DMS53 treated with DMSO at 0.1 percent for 48 hours (cell line): Measurements from ENCODE around the gene IL36B.
A peak's percentile ranks its signal among the peaks of the same experiment; 100 is the strongest.
"Not testable (repeated sequence)": the region's sequence is repeated elsewhere in the genome, so short reads cannot be mapped to it uniquely, and the experiment has no call there.

Source experiments
- DNase-seq: peaks from one replicate; lab custom pipeline; 2025; ENCODE audit not compliant: unreplicated experiment; lab: John Stamatoyannopoulos, UW

IL36B gene

DNA sequence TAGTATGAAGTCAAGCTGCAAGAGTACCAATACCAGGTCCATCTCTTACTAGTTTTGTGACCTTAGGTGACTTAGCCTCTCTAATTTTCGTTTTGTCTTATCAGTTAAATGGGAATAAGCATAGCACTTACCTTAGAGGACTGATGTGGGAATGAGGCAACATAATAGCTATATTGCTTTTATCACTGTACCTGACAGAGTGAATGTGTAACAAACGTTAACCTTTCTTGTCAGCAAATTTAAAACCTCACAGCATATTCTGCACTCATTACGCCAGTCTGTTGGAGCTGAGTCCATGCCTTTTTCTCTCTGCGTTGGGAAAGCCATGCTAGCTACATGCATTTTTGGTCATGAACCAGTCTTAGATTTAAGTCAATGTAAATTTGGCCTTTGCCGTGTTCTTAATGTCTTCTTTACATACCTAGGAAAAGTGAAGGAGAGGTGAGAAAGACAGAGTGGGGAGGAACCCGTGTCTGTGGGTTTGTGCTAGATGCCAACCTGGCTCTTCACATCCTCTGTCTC is at the start of gene IL36B:
TSS of gene IL36B (minus strand) at position 472 of the 522 bp plus-strand sequence.
- no peak for DNase-seq

DNA sequence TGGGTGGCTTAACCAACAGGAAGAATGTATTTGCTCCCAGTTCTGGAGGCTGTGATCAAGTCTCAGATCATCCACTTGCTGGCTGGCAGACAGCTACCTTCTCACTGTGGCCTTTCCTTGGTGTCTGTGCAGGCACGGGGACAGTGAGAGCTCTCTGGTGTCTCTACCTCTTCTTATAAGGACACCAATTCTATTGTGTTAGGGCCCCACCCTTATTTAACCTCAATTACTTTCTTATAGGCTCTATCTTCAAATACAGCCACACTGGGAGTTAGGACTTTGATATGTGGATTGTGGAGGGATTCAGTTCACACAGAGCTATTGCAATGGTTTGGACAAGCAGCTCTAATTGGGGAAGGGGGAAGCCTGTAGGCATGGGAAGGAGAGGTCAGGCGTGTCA is 49.5 kb upstream of the IL36B start:
- DNase-seq, result no peak

DNA sequence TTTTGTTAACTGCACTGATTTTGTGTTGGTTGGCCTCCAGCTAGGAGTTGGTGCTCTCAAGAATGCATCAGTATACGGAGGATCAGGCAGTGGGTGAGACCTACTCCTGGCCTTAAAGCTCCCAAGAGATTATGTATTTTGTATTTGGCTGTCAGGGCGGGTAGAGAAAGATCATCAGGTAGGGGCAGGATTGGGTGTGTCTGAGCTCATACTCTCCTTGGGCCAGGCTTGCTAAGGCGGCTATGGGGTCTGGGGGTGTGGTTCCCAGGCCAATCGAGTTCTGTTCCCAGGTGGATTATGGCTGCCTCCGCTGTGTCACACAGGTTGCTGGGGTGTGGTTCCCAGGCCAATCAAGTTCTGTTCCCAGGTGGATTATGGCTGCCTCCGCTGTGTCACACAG is 45.9 kb upstream of the IL36B start:
- no peak for DNase-seq

DNA sequence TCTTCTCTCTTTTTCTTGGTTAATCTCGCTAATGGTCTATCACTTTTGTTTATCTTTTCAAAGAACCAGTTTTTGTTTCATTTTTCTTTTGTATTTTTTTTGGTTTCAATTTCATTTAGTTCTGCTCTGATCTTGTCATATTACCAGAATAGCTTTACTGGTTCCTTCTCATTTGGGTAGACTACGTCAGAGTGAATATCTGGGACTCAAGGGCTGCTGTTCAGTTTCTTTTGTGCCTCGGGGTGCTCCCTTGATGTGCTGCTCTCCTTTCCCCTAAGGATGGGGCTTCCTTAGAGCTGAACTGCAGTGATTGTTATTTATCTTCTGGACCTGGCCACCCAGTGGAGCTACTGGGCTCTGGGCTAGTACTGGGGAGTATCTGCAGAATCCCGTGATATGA is 45.4 kb upstream of the IL36B start:
- DNase-seq, result no peak

DNA sequence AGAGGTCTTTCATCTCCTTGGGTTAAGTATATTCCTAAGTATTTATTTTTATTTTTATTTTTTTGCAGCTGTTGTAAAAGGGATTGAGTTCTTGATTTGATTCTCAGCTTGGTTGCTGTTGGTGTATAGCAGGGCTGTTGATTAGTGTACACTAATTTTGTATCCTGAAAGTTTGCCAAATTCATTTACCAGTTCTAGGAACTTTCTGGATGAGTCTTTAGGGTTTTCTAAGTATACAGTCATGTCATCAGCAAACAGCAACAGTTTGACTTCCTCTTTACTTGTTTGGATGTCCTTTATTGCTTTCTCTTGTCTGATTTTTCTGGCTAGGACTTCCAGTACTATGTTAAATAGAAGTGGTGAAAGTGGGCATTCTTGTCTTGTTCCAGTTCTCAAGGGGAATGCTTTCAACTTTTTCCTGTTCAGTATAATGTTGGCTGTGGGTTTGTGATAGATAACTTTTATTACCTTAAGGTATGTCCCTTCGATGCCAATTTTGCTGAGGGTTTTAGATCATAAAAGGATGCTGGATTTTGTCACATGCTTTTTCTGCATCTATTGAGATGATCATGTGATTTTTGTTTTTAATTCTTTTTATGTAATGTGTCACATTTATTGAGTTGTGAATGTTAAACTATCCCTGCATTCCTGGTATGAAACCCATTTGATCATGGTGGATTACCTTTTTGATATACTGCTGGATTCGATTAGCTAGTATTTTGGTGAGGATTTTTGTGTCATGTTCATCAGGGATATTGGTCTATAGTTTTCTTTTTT is 44.4 kb upstream of the IL36B start:
- DNase-seq, result not testable (repeated sequence)

DNA sequence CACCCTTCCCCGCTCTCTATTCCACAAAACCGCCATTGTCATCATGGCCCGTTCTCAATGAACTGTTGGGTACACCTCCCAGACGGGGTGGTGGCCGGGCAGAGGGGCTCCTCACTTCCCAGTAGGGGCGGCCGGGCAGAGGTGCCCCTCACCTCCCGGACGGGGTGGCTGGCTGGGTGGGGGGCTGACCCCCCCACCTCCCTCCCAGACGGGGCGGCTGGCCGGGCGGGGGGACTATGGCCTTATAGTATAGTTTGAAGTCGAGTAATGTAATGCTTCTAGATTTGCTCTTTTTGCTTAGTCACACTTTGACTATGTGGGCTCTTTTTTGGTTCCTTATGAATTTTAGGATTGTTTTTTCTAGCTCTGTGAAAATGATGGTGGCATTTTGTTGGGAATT is 43.6 kb upstream of the IL36B start:
- DNase-seq, result not testable (repeated sequence)

DNA sequence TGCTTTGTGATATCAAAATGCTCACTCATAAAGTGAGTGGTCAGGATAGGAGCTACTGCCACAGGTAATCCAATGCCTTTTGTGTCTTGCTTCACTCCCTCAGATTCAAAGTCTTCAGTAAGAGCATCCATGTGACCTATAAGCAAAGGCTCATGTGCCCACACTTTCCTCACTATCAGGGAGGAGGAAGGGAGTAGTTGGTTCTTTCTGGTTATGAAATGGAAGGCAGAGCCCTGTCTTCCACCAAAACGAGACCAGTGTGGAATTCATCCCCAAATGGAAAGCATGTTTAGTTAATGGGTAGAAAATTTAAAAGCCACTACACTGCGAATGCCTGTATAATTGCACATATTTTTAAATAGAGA is 40.9 kb upstream of the IL36B start:
- DNase-seq, result no peak

DNA sequence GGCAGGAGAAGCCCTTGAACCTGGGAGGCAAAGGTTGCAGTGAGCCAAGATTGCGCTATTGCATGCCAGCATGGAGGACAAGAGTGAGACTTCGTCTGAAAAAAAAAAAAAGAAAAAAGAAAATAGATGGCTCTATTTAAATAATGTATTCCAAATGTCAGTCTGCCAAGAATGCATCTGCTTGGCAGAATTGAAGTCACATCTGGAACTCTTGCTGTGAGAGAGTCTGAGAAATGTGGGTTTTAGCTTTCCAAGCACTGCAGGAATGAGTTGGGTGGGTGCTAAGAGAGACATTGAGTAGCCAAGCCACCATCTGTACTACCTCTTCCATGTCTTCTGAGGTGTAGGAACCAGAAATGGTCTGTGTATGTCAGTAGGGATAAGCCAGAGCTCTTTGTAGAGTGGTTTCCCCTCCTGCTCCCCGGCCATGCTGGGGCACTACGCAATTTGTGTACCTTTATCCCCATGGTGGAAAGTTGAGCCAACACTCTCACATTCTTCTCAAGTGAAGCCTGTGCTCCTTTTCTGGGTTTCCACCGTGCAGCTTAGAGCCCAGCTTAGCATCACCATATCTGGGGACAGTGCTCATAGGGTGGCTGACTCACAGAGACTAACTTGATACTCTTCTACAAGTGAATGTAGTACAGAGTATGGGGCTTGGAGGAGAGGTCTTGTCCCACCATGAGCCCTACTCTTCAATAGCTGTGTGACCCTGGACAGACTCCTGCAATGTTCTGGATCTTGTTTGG is 40.4 kb upstream of the IL36B start:
- DNase-seq, result no peak

DNA sequence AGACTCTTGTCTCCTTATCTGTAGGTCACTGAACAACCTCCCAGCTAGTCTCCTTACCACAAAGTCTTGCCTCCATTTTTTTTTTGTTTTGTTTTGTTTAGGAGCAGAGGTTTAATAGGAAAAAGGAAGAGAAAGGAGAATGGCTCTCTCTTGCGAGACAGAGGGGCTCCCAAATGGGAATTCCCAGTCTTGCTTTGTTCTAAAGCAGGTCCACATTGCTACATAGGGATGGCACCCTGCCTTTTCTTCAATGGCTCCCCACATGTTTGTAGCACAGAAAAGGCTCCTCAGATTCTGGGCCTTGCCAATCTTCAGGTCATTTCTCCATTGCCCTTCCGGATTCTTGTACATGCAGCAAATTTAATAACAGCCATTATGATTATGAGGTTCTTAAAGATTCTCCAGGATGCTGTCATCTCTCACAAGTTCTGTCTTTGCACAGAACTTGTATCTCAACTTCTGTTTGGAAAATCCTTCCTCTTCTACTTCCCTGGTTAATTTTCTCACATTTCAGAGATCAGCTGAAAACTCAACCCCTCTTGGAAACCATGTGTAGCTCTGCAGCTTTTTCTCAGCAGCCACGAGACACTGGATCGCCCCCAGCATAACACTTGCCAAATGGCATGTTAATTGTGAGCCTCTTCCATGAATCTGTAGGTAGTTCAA is 38.7 kb upstream of the IL36B start:
- DNase-seq, result no peak

DNA sequence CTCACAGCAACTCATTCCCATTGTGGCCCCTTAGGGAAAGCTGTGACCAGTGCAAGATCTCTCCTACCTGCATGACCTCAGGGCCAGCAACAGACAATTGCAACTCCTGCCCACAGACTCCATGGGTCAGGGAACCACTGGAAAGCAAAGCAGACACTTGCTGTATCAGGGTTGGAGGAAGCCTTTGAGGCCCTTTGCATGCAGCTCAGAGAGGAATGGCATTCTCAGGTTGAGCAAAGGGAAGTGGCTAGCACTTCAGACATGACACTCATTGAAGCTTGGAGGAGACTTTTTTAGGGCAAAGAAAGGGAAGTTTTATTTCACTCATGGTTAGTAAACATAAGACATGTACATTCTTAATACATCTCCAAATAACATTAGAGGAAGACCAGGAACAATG is 37.2 kb upstream of the IL36B start:
- DNase-seq, result no peak

DNA sequence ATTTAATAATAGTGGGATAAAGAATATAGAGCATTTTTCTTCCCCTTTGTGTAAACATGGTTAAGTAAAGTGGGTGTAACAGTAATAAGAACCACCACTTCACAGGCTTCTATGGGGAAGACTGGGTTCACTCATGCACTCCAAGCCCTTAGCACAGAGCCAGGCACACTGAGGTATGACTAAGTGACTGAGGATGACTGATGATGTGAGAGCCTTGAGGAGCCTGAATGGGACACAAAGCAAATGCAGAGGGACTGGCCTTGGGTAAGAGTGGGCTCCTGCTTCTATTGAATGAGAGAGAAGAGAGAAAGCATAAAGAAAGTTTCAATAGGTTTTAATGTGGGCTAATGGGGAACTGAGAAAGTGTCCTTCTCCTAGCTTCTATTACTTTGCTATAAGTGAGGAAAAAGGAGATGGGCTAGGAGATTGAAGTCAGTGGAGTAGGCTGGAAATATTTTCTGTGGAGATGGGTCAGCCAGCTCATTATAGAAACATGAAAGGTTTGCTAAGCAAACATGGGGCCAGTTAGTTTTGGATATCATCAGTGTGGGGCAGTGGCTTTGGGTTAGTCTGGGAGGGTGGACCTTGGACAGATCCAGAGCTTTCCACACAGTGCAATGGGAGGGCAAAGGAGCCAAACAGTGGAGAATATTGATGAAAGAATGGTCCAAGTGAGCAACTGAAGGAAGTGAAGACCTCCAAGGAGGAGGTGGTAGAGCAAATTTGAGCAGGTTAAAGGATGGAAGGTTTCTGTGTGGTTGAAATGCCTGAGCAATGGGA is 35.7 kb upstream of the IL36B start:
- no peak for DNase-seq

DNA sequence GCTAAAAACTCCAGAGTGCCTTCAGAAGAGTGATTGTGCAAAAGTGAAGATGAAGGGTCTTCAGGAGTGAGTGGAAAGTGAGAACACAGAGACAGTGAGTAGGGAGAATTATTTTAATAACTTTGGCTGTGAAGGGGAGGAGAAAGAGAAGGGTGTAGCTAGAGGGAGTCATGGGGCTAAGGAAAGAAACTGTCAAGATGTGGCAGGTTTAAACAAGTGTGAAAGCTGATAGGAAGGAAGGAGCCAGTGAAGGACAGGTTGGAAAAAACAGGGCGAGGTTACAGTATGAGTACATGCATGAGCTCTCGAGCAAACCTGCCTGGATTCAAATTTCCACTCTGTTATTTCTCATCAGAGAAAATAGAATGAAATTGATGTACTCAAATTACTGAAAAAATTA is 32.9 kb upstream of the IL36B start:
- no peak for DNase-seq

DNA sequence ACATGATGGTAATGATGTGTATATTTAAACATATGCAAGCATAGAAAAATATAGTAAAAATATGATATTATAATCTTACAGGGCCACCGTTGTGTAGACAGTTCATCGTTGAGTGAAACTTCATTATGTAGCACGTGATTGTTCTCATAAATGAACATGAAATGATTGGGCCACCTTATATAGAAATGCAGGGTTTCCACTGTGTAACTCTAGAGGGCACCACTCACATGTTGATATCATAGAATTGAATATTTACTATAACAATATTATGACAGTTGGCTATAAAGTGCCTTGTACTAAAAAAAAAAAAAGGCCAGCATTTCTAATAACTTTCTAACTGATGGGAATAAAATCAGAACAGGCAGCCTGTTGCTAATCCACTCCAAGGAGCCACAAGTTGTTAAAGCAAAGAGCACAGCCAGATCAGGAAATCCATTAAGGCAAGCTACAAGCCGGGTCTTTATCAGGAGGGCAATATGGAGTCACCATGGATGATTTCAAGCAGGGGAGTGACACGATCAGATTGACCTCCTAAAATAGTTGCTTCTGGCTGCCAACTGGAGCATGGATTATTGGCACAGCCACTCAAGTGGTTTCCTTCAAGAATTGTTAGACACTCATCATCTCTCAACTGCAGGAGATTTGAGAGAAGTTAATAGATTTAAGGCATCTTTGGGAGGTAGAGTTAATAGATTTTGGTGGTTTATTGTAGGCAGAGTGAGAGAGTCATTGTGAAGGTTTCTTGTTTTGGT is 31.8 kb upstream of the IL36B start:
- peak; percentile 14 for DNase-seq

DNA sequence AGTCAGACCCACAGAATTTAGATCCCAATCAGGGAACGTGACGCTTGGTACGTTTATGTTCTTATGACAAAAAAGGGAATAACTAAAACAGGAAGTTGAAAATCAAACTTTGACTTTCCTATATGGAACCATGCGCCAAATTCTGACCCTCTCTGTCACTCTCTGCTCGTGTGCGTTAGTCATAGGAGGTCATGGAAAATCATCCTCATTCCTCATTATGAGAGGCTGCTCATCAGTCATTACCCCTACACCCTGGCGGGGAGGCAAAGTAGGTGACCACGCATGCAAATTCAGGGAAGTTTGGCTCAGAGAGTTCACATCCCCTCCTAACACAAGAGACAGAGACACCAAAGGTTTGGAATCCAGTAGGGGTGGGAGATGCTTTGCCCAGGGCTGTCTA is 30.6 kb upstream of the IL36B start:
- no peak for DNase-seq

DNA sequence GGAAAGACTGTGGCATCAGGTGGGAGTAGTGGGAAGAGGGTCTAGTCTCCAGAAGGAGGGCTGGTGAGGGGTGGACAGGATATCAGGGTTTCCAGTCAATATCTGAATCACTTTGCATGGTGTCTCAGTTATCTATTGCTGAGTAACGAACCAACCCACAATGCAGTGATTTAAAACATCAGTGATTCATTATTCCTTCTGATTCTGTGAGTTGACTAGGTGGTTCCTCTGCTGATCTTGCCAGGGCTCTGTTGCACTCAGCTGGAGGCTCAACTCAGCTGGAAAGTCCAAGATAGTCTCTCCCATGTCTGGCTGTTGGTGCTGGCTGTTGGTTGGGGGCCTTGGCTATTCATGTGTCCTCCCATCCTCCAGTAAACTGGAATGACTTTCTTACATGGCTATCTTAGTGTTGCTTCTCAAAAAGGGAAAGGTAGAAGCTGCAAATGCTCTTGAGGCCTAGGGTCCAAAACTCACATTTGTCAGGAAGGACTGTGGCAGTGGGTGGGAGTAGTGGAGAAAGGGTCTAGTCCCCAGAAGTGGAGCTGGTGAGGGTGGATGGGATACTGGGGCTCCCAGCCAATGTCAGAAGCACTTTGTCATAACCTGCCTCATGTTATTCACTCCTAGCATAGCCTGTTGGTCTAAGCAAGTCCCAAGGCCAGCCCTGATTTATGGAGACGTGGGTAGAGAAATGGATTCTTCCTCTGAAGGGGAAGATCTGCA is 29.0 kb upstream of the IL36B start:
- no peak for DNase-seq

DNA sequence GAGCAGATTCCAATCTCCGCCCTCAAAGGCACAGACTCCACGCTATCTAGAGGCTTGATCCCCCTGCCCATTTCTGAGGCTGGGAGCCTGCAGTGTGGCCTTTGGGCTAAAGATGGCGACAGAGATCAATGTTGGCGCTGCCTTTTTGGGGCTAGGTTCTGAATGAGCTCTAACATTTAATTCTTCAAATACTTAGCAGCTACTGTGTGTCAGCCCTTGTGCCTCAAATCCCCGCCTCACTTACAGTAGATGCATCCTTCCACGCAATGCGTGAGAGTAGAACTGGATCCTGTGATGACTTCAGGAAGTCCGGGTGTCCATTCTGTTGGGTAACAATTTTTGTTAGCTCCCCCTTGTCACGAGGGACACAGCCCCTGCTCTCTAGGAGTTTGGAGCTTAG is 27.5 kb upstream of the IL36B start:
- peak; percentile 29 for DNase-seq

DNA sequence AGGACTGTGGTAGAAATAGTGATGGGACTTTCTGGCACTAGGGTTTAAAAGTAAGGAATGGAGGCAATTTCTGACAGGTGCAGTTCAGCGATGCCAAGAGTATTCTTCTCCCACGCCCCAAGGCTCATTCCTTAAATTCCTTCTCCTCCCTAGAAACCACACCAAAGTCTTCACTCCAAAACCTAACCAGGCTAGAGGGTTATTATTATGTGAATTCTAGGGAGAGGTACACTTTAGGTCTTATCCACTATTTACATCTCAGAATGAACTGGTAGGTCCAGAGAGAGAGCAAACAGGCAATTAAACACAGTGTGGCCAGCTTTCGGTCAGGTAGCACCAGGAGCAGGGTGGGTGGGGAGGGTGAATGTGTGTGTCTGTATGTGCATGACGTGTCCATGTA is 26.5 kb upstream of the IL36B start:
- no peak for DNase-seq

DNA sequence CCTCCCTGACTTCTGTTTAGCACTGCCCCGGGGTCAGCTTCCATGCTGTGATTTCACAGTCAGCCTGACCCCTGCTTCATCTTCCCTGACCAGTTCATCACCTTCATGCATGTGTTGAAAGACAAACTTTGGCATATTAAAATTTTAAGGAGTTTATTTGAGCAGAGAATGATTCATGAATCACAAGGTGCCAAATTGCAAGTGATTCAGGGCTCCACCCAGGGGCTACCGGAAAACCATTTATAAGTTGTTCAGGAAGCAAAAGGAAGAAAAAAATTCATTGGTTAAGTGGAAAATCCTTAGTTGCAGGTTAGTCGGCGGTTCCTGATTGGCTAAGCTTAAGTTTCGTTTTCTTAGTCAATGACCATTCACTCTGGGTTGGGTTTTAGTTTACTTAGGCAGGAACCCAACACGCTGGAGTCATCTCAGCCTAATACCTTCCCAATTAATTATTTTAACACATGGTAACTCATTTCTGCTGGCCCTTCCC is 25.7 kb upstream of the IL36B start:
- no peak for DNase-seq

DNA sequence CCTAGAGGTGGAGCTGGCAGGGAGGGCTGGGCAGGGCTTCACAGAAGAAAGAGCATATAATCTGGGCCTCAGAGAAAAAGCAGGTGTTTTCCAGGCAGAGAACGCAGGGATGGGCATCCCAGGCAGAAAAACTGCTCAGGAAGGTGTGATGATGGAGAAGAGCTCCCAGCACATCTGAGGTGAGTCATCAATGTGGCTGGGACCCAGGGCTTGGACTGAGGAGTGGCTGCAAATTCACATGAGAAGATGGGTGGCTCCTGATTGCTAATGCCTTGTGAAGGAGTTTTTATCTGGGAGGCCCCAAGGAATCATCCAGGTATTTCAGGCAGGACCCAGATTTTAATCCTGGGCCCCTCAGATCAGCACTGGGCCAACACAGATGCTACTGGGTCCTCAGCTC is 25.3 kb upstream of the IL36B start:
- peak; percentile 38 for DNase-seq
